GM21423 (cell line): ENCODE measurements around the gene DCAKD.

Experiments used
- ATAC-seq: cut with Tn5 transposase; IDR thresholded peaks from one replicate; pipeline ENCODE4 v1.9.1; 2021; ENCODE audit warnings: mild to moderate bottlenecking, moderate library complexity; ENCODE audit not compliant: unreplicated experiment

Gene DCAKD

GRCh38 chr17:45032174-45032541, 19.3 kb downstream of the DCAKD start:
- no peak for ATAC-seq

- no peak for ATAC-seq
Measured at GRCh38 chr17:45031231-45032173, 19.9 kb downstream of the DCAKD start.

GRCh38 chr17:45030733-45031132, 20.7 kb downstream of the DCAKD start:
- ATAC-seq = no peak

DNA sequence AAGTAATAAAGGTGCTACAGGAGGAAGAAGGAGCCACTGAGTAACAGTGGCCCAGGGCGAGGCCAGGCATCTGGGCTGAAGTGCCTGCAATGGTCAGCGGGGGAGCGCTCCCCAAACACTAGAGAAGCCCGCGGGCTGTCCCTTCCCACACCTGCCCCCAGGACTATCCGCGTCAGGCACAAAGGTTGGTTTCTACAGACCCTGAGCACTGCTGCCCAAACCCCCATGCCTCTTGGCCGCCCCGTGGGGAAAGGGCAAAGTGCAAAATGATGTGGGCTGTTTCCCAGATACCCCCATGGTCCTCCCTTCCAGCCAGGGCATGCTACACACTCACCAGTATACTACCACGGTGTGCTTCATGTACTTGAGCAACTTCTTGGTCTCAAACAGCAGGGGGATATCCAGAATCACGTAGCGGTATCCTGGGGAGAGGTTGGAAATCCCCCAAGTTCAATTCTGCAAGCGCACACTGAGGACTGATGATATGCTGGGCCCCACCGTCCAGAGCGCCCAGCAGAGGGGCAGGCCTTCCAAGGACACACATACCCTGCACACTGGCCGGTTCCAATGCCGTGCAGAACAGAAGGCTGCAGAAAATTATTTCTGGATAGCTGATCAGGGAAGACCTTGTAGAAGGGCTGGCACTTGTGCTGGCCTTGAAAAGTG, 21.5 kb downstream of the DCAKD start:
- no peak for ATAC-seq

- no peak for ATAC-seq
Measured at GRCh38 chr17:45029096-45029495, 22.3 kb downstream of the DCAKD start.

GRCh38 chr17:45022655-45023339, 28.6 kb downstream of the DCAKD start:
- ATAC-seq = no peak

DNA sequence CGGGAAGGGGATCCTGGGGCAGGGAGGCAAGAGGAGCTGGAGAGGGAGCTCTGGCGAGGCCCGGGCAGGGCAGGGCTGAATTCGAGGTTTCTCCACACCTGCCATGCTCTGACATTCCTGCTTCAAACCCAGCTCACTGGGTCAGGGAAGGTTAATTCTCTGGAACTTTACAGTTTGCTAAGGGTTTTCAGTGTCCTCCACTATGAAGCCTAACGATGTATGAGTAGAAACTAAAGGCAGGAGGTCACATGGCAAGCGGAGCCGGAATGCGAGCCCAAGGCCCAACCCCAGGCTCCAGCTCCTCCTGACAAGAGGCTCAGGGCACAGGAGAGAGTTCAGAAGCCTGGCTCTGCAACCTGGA, 29.2 kb downstream of the DCAKD start:
- no peak for ATAC-seq

DNA sequence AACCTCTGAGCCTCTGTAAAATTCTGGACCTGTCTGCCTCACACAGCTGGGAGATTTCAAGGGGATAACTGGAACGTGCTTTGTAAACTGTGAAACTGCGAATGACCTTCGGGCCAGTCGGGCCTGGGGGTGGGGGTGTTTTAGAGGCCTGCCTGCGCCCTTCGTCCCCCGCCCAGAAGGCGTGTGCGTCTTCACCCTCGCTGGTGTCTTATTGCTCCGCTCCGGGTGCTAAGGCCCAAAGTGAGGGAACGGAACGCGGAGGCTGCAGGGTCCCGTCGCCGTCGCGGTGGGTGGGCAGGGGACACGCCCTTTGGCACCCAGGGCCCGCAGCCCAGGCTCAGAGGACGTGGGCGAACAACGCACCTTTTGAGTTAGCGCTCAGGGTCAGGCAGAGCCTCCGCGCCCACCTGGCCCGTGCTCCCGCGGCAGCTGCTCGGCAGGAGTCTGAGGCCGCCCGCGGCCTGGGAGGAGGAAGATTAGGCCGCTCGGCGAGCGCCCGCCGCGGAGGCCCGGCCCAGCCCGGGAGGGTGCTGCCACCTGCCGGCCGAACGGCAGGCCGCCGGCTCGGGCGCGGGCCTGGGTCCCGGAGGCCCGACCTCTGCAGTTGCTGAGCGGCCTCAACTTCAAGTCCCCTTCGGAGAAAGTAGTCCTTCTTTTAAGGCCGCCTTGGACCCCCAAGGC, 29.7 kb downstream of the DCAKD start:
- peak; percentile 58 for ATAC-seq

- no peak for ATAC-seq
Measured at GRCh38 chr17:45020354-45021138, 30.9 kb downstream of the DCAKD start.

DNA sequence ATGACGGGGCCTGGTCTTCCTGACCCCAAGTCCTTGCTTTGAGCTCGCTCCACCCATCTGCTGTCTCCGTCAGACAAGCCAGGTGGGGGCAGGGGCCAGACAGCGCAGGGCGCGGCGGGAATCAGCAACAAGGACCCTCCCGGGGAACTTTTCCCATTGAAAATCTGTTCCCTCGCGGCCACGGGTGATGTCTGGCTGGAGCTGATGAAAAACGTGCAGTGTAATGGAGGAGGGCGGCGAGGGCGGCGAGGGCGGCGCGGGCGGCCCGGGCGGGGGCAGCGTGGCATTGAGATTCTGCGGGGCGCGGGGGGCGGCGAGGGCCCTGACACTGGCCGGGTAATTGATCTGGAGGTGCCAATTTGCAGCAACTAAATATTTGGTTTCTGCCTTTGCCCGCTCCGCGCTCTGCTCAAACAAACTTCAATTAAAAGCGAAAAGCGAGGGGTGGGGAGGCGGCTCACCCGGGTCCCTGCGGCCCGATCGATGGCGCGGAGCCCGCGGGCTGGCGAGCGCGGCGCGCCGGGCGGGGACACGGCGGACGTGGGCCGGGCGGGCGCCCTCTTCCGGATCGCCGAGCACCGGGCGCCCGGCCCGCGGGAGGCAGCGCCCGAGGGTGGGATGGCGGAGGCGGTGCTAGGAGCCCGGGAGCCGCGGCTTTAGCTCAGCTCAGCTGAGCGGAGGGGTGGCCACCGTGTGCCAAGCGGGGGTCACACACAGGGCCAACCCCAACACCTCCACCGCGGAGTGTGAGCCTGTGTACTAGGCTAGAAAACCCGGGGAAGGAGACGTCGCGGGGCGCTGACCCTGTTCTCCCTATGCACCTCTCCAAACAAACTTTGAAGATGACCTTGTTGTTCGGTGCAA, 32.4 kb downstream of the DCAKD start:
- ATAC-seq = no peak

GRCh38 chr17:45018514-45018847, 33.0 kb downstream of the DCAKD start:
- ATAC-seq = no peak

DNA sequence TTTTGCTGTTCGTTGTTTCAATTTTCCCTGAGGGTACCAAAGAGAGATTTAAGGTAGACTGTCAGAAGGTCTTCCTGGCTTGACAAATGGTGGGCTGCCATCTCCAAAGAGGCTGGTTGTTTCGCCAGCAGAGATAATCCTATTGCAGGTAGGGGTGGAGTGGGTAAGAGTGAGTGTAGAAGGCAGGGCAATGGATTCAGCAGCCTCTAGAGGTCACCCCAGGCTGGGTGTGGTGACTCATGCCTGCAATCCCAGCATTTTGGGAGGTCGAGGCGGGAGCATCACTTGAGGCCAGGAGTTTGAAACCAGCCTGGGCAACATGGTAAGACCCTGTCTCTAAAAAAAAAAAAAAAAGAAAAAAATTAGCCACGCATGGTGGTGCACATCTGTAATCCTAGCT, 34.6 kb downstream of the DCAKD start:
- no peak for ATAC-seq

DNA sequence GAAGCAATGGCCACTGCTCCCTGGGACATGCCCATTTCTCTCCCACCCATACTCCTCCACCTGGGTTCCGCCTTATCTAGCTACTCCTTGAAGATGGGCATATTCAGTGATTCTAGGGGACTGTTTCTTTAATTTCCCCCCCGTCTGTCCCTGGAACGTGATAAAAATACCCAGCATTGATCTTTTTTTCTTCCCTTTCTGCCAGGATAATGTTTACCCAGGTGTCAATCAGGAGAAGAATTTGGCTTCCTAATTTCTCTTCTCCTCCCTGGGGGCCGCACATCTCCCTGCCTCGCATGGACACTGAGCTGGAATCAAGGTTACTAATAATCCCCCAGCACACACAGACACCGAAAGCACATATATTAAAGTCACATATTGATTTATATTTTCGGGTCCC, 35.2 kb downstream of the DCAKD start:
- no peak for ATAC-seq

DNA sequence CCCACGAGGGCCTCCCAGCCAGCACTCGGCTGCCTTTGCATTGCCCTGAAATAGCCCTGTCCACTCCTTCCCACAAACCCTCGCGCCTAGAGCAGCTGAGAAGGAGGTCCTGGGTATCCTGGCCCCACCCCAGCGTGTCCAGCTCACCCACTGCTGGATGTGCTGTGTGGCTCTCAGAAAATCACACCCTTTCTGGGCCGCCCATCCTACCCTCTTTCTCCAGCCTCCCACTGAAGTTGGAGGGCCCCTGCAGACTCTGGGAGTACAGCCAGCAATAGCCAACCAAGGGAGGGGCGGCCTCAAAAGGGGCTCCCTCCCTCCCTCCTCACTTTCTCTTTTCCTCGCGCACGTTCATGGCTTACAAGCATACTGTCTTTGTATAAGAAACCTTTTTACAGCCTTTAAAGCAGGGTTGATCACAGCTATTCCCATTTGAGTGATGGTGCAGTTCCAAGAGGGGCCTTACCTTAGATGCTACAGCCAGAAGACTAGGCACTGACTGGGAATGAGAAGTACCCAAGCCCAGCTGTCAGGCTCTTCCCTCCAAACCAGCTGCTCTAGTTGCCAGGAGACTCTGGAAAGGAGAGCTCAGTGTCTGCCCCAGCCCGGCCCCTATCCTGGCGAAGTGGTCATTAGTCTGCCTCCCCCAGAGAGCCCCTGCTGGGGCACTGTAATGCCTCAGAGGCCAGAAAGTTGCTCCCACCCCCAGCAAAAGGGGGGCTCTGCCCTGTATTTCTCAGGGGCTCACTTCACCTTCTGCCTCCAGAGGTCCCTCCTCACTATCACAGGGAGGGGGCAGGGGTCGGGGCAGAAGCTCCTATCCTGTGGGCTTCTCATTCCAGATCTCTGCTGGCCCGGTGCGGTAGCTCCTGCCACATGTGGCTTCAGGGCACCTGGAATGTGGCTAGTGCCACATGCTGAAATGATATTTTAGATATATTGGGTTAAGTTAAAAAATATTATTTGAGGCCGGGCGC, 38.1 kb downstream of the DCAKD start:
- ATAC-seq = no peak

GRCh38 chr17:45011767-45012166, 39.7 kb downstream of the DCAKD start:
- no peak for ATAC-seq

DNA sequence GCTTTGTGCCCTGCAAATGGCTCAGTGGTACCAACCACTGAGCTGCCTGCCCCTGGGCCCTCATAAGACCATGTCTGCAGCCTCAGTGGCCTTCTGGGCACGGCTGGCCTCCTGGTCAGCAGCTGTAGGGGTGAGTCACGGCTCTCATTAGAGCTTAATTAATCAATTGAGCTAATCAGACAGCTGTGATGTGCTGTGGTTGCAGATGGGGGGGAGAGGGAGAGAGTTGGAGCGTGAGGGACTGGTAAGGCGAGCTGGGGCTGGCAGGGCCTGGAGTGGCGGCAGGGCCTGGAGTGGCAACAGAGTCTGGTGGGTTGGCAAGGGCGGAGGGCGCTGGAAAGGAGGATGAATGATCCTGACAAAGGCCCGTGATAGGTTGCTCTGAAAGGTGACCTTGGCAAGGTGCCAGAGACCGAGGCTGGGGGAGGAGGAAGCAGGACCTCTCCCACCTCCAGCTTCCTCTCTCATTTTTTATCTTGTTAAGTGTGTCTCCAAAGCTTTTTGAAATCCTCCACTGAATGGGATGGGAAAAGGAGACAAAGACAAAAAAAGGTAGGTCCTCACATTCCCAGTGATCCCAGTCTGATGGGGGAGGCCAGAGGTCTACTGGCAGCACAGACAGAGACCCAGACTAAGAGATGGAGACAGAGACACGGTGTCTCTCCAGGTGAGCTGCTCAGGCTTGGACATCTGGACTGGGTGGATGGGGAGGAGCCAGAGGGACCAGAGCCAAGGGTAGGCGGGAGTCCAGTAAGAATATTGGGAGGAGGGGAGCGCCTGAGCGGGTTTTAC, 41.6 kb downstream of the DCAKD start:
- no peak for ATAC-seq

DNA sequence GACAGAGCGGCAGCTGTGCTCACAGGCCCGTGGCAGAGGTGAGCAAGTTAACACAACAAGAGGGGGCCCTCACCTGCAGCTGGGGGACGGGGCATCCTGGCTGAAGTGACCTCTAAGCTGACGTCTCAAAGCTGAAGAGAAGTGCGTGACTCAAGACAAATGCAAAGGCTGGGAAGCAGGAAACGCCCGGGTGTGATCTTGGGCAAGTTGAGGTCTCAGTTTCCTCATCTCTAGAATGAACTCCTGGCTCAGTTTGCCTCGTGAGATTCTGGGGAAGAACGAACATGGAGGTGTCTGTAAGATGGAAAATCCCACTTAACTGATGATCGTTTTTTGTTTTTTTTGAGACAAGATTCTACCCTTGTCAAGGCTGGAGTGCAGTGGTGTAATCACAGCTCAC, 43.2 kb downstream of the DCAKD start:
- ATAC-seq = no peak
